Glutamatergic neuron (in vitro differentiated cells): Measurements from ENCODE around the gene FASTK. TPM values are rescaled to one million over a fixed set of nuclear protein-coding genes. Genes with fewer than 3 reads are reported as not detected.

Experiments
- DNase-seq: peaks from one replicate; pipeline ENCODE4 v3.0.0; 2022
- H3K27ac Mint-ChIP-seq: one replicate; pipeline ENCODE4 v1.8.0; 2020; ENCODE audit warnings: mild to moderate bottlenecking, mixed read lengths, inconsistent platforms; ENCODE audit not compliant: unreplicated experiment
- H3K27me3 Mint-ChIP-seq: one replicate; pipeline ENCODE4 v1.8.0; 2020; ENCODE audit warnings: mild to moderate bottlenecking, moderate library complexity, mixed read lengths, inconsistent platforms; ENCODE audit not compliant: unreplicated experiment
- H3K36me3 Mint-ChIP-seq: one replicate; pipeline ENCODE4 v1.8.0; 2020; ENCODE audit warnings: mild to moderate bottlenecking, mixed read lengths, inconsistent platforms; ENCODE audit not compliant: unreplicated experiment
- H3K4me1 Mint-ChIP-seq: one replicate; pipeline ENCODE4 v1.8.0; 2020; ENCODE audit warnings: mild to moderate bottlenecking, low read depth, mixed read lengths, inconsistent platforms; ENCODE audit not compliant: unreplicated experiment
- H3K4me3 Mint-ChIP-seq: one replicate; pipeline ENCODE4 v1.8.0; 2020; ENCODE audit warnings: mild to moderate bottlenecking, mixed read lengths, inconsistent platforms; ENCODE audit not compliant: unreplicated experiment
- H3K9me3 Mint-ChIP-seq: one replicate; pipeline ENCODE4 v1.8.0; 2020; ENCODE audit warnings: mild to moderate bottlenecking, moderate library complexity, mixed read lengths, inconsistent platforms; ENCODE audit not compliant: unreplicated experiment
- total RNA-seq: library from RNA; stranded (reverse); fragmentation: NEBNext Ultra II Directional; extraction: Animal tissue kit (Norgen Biotek cat#: 25700); gene quantifications from one replicate; pipeline ENCODE4 v1.2.1, GENCODE V29; 2021; ENCODE audit not compliant: unreplicated experiment
- TF ChIP-seq, protein P1 (sequence below): fragments of 200-600 bp; sonication (generic); IDR thresholded peaks from one replicate; pipeline ENCODE4 v1.5.0; 2021; ENCODE audit not compliant: partially characterized antibody, unreplicated experiment

FASTK gene
- total RNA-seq, 1 donor from 2014 or later, result 64.7 TPM

GRCh38 chr7:151077705-151078232 is 2.8 kb downstream of the FASTK start:
- Mint-ChIP-seq H3K36me3 (no peaks in the 10 kb centered on the region), H3K27me3 (peaks cover 7% of the 10 kb centered on the region), H3K4me1 (peaks cover 16% of the 10 kb centered on the region), H3K27ac (peak overlapping the region; percentile 59), H3K9me3 (peaks cover 5% of the 10 kb centered on the region), H3K4me3 (peak overlapping the region; percentile 39)
- TF ChIP-seq, protein P1, sequence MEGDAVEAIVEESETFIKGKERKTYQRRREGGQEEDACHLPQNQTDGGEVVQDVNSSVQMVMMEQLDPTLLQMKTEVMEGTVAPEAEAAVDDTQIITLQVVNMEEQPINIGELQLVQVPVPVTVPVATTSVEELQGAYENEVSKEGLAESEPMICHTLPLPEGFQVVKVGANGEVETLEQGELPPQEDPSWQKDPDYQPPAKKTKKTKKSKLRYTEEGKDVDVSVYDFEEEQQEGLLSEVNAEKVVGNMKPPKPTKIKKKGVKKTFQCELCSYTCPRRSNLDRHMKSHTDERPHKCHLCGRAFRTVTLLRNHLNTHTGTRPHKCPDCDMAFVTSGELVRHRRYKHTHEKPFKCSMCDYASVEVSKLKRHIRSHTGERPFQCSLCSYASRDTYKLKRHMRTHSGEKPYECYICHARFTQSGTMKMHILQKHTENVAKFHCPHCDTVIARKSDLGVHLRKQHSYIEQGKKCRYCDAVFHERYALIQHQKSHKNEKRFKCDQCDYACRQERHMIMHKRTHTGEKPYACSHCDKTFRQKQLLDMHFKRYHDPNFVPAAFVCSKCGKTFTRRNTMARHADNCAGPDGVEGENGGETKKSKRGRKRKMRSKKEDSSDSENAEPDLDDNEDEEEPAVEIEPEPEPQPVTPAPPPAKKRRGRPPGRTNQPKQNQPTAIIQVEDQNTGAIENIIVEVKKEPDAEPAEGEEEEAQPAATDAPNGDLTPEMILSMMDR, result no peak
- DNase-seq, result no peak

DNA sequence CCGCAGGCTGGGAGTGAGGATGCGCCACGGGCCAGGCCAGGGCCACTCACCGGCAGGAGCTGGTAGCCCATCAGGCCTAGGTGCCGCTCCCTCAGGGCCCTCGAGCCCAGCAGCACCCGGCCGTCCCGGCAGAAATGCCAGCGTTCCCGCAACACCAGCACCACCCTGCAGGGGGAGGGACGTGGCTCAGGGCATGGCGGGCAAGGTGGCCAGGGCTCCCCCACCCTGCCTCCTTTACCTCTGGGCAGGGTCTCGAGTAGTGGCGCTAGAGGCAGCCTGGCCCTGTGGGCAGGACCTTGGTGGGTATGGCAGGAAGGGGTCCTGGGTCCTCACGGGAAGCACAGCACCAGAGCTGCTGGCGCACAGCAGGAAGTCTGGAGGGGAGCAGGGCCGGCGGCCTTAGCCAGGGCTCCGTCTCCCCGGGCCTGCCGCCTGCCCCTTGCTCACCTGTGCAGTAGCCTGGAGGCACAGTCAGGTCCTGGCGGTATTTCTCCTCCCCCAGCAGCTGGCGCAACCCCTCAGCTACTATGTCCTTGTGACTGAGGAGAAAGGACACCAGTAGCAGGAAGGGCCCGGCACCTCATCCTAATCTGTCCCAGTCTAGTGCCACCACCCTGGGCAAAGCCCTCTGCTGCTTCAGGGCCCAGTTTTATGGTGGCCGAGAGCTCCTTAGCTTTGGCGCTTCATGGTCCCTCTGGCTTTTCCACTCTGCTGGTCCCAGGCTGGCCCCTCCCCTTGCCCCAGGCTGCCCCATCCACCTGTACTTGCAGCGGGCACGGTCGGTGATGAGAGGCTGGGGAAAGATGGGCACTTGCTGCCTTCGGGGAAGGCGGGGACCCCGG is 3.5 kb downstream of the FASTK start:
- H3K4me1 Mint-ChIP-seq, result peaks cover 14% of the 10 kb centered on the region
- no peaks in the 10 kb centered on the region for H3K36me3 Mint-ChIP-seq
- TF ChIP-seq, protein P1, result peak; percentile 64
- peaks cover 7% of the 10 kb centered on the region for H3K27me3 Mint-ChIP-seq
- H3K27ac Mint-ChIP-seq, result no peak overlapping the region
- DNase-seq, result peak; percentile 68
- H3K9me3 Mint-ChIP-seq, result peaks cover 3% of the 10 kb centered on the region
- no peak overlapping the region for H3K4me3 Mint-ChIP-seq

GRCh38 chr7:151075978-151076426 is 4.6 kb downstream of the FASTK start:
- peaks cover 5% of the 10 kb centered on the region for H3K27me3 Mint-ChIP-seq
- TF ChIP-seq, protein P1, result no peak
- H3K27ac Mint-ChIP-seq, result peak overlapping the region; percentile 33
- peaks cover 5% of the 10 kb centered on the region for H3K9me3 Mint-ChIP-seq
- H3K4me1 Mint-ChIP-seq, result peaks cover 14% of the 10 kb centered on the region
- H3K4me3 Mint-ChIP-seq, result no peak overlapping the region
- DNase-seq, result no peak
- no peaks in the 10 kb centered on the region for H3K36me3 Mint-ChIP-seq

DNA sequence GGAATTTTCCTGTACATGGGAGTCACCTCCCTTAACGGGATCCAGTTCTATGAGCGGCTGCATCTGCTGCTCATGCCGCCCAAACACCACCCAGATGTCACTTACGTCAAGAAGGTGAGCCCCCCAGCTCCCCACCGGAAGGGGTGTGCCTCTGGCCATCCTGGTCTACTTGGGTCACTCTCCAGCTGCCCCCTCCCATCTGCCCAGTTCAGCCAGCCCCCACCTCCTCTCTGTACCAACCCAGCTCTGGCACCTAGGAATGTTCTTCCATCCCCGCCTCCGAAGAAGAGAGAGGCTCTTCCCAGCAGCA is 5.0 kb downstream of the FASTK start:
- H3K36me3 Mint-ChIP-seq, result no peaks in the 10 kb centered on the region
- peaks cover 5% of the 10 kb centered on the region for H3K9me3 Mint-ChIP-seq
- peaks cover 5% of the 10 kb centered on the region for H3K27me3 Mint-ChIP-seq
- TF ChIP-seq, protein P1, result no peak
- no peak overlapping the region for H3K27ac Mint-ChIP-seq
- H3K4me1 Mint-ChIP-seq, result peaks cover 14% of the 10 kb centered on the region
- no peak for DNase-seq
- H3K4me3 Mint-ChIP-seq, result no peak overlapping the region
